MM.1S (cell line): ENCODE measurements around the gene ANKRD13D.
A peak's percentile ranks its signal among the peaks of the same experiment; 100 is the strongest.

Source experiments
- DNase-seq: peaks from one replicate; pipeline ENCODE4 v3.0.0-alpha.2; 2015
- H2AFZ ChIP-seq: fragments of 300-600 bp; sonication (generic); 2 replicates; pipeline ENCODE4 v1.6.0; 2016; ENCODE audit warnings: antibody characterized with exemption, low read length
- H3F3A ChIP-seq: fragments of 300-600 bp; sonication (generic); 2 replicates; pipeline ENCODE4 v1.6.1; 2016; ENCODE audit warnings: mild to moderate bottlenecking, antibody characterized with exemption, low read length, moderate library complexity, mixed read lengths; ENCODE audit not compliant: insufficient read depth
- H3K27ac ChIP-seq: fragments of 300-600 bp; sonication (generic); 2 replicates; pipeline ENCODE4 v1.5.1; 2016; ENCODE audit warnings: mild to moderate bottlenecking, low read length
- H3K27me3 ChIP-seq: fragments of 300-600 bp; sonication (generic); replicated peaks from 2 replicates; pipeline ENCODE4 v1.6.0; 2016; ENCODE audit warnings: low read length; ENCODE audit not compliant: insufficient read depth
- H3K36me3 ChIP-seq: fragments of 300-600 bp; sonication (generic); replicated peaks from 2 replicates; pipeline ENCODE4 v1.6.1; 2016; ENCODE audit warnings: mild to moderate bottlenecking, low read length, mixed read lengths; ENCODE audit not compliant: insufficient read depth
- H3K4me1 ChIP-seq: fragments of 300-600 bp; sonication (generic); 2 replicates; pipeline ENCODE4 v1.6.1; 2016; ENCODE audit warnings: low read length, mixed read lengths
- H3K4me2 ChIP-seq: fragments of 300-600 bp; sonication (generic); 2 replicates; pipeline ENCODE4 v1.6.0; 2016; ENCODE audit warnings: low read depth, low read length
- H3K4me3 ChIP-seq: fragments of 300-600 bp; sonication (generic); 2 replicates; pipeline ENCODE4 v1.5.1; 2016; ENCODE audit warnings: low read length, mixed read lengths
- H3K79me2 ChIP-seq: fragments of 300-600 bp; sonication (generic); 2 replicates; pipeline ENCODE4 v1.6.1; 2016; ENCODE audit warnings: mixed run types, low read length, mixed read lengths
- H3K9ac ChIP-seq: fragments of 300-600 bp; sonication (generic); 2 replicates; pipeline ENCODE4 v1.6.1; 2016; ENCODE audit warnings: low read length, mixed read lengths
- H3K9me2 ChIP-seq: fragments of 300-600 bp; sonication (generic); replicated peaks from 2 replicates; pipeline ENCODE4 v1.6.1; 2016; ENCODE audit warnings: mild to moderate bottlenecking, low read length, mixed read lengths; ENCODE audit not compliant: insufficient read depth
- H3K9me3 ChIP-seq: fragments of 300-600 bp; sonication (generic); replicated peaks from 2 replicates; pipeline ENCODE4 v1.6.1; 2016; ENCODE audit warnings: mild to moderate bottlenecking, low read length, mixed read lengths; ENCODE audit not compliant: insufficient read depth
- H4K20me1 ChIP-seq: fragments of 300-600 bp; sonication (generic); 2 replicates; pipeline ENCODE4 v1.6.1; 2016; ENCODE audit warnings: mild to moderate bottlenecking, low read length, moderate library complexity, mixed read lengths; ENCODE audit not compliant: insufficient read depth
- EZH2 ChIP-seq: fragments of 300-600 bp; sonication (generic); optimal IDR thresholded peaks from 2 replicates; pipeline ENCODE3; 2017; ENCODE audit warnings: low read depth, mild to moderate bottlenecking, antibody characterized with exemption, low read length, mixed read lengths
- EZH2phosphoT487 ChIP-seq: fragments of 300-600 bp; sonication (generic); IDR thresholded peaks from 2 replicates; pipeline ENCODE4 v1.6.1; 2018; ENCODE audit warnings: antibody characterized with exemption, low read length
- TF ChIP-seq, protein P1 (sequence below): fragments of 300-600 bp; sonication (generic); IDR thresholded peaks from 2 replicates; pipeline ENCODE4 v1.5.1; 2016; ENCODE audit warnings: antibody characterized with exemption, low read length, mixed read lengths

ANKRD13D gene

DNA sequence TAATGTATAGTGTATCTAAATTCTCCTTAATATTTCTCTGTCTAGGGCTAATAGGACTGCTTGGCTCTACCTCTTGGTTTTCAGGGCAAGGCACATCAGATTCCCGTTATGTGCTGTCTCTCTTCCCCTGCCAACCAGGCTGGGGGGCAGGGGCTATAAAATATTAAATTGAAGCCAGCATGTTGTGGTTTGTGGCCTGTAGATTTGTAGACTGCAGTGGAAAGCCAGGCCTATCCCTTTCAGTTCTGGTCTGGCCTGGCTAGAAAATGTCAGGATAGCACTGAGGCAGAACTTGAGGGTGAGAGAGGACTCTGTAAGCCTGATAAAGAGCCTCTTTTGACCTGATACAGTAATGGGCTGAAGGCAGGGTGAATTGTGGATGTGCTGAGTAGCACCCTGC is 37.3 kb upstream of the ANKRD13D start:
- H2AFZ ChIP-seq: no peak overlapping the region
- H3F3A ChIP-seq: peaks cover 31% of the 10 kb centered on the region; the same call in 1 of the 2 replicates
- no peak overlapping the region for H3K9ac ChIP-seq
- peaks cover 74% of the 10 kb centered on the region for H3K79me2 ChIP-seq
- no peaks in the 10 kb centered on the region for H3K9me3 ChIP-seq
- TF ChIP-seq EZH2 (no peak), EZH2phosphoT487 (no peak)
- TF ChIP-seq, protein P1, sequence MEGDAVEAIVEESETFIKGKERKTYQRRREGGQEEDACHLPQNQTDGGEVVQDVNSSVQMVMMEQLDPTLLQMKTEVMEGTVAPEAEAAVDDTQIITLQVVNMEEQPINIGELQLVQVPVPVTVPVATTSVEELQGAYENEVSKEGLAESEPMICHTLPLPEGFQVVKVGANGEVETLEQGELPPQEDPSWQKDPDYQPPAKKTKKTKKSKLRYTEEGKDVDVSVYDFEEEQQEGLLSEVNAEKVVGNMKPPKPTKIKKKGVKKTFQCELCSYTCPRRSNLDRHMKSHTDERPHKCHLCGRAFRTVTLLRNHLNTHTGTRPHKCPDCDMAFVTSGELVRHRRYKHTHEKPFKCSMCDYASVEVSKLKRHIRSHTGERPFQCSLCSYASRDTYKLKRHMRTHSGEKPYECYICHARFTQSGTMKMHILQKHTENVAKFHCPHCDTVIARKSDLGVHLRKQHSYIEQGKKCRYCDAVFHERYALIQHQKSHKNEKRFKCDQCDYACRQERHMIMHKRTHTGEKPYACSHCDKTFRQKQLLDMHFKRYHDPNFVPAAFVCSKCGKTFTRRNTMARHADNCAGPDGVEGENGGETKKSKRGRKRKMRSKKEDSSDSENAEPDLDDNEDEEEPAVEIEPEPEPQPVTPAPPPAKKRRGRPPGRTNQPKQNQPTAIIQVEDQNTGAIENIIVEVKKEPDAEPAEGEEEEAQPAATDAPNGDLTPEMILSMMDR: no peak
- no peaks in the 10 kb centered on the region for H3K27me3 ChIP-seq
- no peaks in the 10 kb centered on the region for H3K9me2 ChIP-seq
- H3K4me1 ChIP-seq: no peaks in the 10 kb centered on the region
- DNase-seq: no peak
- H3K36me3 ChIP-seq: peaks cover 61% of the 10 kb centered on the region
- no peak overlapping the region for H3K4me2 ChIP-seq
- no peak overlapping the region for H3K4me3 ChIP-seq
- H3K27ac ChIP-seq: no peak overlapping the region
- H4K20me1 ChIP-seq: peaks cover 6% of the 10 kb centered on the region

DNA sequence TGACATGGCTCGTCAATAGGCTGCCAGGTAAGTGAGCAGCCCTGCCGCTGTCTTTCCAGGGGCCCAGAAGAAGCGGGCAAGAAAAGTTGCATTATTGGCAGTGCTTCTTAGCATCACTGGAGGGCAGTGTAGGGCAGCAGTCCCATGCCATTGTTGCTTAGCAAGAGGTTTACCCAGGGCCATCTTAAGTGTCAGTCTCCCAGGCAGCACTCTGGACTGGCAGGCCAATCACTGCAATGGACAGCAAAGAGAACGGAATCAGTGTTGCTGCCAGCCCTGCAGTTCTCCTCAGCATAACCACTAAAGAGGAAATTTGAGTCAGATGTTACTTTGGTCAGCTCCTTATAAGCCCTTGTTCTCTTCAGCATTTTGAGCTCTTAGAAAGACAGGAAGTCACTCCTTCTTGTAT is 36.3 kb upstream of the ANKRD13D start:
- Histone ChIP-seq H3K27ac (no peak overlapping the region), H3F3A (peaks cover 38% of the 10 kb centered on the region), H3K79me2 (peaks cover 65% of the 10 kb centered on the region), H3K9me2 (no peaks in the 10 kb centered on the region), H3K4me3 (no peak overlapping the region), H4K20me1 (peaks cover 3% of the 10 kb centered on the region), H3K9ac (no peak overlapping the region), H2AFZ (no peak overlapping the region), H3K9me3 (no peaks in the 10 kb centered on the region), H3K4me1 (no peaks in the 10 kb centered on the region), H3K36me3 (peaks cover 56% of the 10 kb centered on the region), H3K4me2 (no peak overlapping the region), H3K27me3 (no peaks in the 10 kb centered on the region)
- no peak for TF ChIP-seq EZH2phosphoT487
- TF ChIP-seq, protein P1: peak; percentile 47
- peak; percentile 53 for DNase-seq

DNA sequence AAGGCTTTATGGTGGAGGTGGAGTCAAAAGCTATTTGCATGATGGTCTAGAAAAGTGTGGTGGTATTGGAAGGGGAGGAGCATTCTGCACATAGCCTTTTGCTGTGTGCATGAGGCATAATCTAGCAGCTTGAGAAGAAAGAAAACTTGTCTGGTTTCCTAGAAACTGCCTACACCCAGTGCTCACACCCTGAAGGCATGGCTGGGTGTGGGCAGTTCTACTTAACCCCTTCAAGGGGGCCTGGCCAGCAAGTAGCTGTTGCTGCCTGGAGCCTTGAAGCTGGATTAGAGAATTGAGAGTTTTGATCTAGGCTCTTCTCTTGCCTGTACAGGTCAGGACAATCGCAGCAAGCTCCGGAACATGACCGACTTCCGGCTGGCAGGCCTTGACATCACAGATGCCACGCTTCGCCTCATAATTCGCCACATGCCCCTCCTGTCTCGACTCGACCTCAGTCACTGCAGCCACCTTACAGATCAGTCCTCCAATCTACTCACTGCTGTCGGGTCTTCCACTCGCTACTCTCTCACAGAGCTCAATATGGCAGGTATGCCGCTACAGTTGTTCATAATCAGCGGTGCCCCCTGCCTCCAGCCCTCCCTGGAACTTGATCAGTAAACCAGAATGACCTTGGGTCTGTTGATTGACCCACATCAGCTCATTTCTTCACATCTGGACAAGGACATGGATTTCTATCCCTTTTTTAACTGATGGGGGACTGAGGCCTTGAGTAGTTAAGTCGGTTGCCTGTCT is 35.1 kb upstream of the ANKRD13D start:
- Histone ChIP-seq H3K4me1 (no peaks in the 10 kb centered on the region), H2AFZ (no peak overlapping the region), H3K36me3 (peaks cover 49% of the 10 kb centered on the region), H3K4me2 (no peak overlapping the region), H3K79me2 (peaks cover 53% of the 10 kb centered on the region), H3K27ac (no peak overlapping the region), H3K4me3 (no peak overlapping the region), H3K27me3 (no peaks in the 10 kb centered on the region), H3K9me2 (no peaks in the 10 kb centered on the region), H3F3A (peaks cover 48% of the 10 kb centered on the region), H3K9ac (no peak overlapping the region), H3K9me3 (no peaks in the 10 kb centered on the region), H4K20me1 (no peaks in the 10 kb centered on the region; the same call in none of the 2 replicates)
- DNase-seq: no peak
- TF ChIP-seq EZH2 (no peak), EZH2phosphoT487 (no peak)
- TF ChIP-seq, protein P1: no peak
